Cardiac septum (tissue), 1 donor: ENCODE results near the gene HLA-DMB. TPM values are rescaled to one million over a fixed set of nuclear protein-coding genes. Genes with fewer than 3 reads are reported as not detected.
"Not testable (repeated sequence)": the region's sequence is repeated elsewhere in the genome, so short reads cannot be mapped to it uniquely, and the experiment has no call there.

ENCODE experiments used
- DNase-seq: peaks from one replicate; pipeline ENCODE4 v3.0.0-alpha.2; 2020; ENCODE audit warnings: low spot score
- intact Hi-C: fragments of 100-400 bp; cut with DNase I; formaldehyde crosslinking; loops from one replicate; pipeline ENCODE4 v1.14.0; 2022
- total RNA-seq: library from RNA; stranded (reverse); fragmentation: NEBNext Ultra II Directional; extraction: Animal tissue kit (Norgen Biotek cat#: 25700); gene quantifications from one replicate; pipeline ENCODE4 v1.2.1, GENCODE V29; 2021
- donor health status: DM: no; HTN: no; CAD: no.

The HLA-DMB gene
- total RNA-seq, 1 donor from 2014 or later = 7.9 TPM

DNA sequence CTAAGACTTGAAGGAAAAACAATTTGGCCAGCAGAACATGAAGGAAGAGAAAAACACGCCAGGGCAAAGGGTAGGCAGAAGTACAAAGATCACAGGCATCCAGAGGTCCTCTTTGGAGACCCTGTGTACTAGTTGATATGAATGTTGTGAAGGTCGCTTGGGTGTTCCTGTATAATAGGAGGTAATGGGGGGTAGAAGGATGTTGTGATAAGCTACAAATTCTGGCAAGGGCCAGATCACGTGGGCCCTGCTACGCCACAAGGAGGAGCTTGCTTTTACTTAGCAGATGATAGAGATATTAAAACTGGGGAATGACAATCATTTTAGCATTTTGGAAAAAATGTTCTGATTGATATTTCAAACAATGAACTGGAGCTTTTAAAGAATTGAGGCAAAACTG lies 12.9 kb upstream of the HLA-DMB start:
- intact Hi-C loops = loop anchor here (2.0 to 5.0 kb wide), 2 partner anchors 34 to 59 kb away; no protein-coding TSS in a partner anchor
- DNase-seq = no peak

DNA sequence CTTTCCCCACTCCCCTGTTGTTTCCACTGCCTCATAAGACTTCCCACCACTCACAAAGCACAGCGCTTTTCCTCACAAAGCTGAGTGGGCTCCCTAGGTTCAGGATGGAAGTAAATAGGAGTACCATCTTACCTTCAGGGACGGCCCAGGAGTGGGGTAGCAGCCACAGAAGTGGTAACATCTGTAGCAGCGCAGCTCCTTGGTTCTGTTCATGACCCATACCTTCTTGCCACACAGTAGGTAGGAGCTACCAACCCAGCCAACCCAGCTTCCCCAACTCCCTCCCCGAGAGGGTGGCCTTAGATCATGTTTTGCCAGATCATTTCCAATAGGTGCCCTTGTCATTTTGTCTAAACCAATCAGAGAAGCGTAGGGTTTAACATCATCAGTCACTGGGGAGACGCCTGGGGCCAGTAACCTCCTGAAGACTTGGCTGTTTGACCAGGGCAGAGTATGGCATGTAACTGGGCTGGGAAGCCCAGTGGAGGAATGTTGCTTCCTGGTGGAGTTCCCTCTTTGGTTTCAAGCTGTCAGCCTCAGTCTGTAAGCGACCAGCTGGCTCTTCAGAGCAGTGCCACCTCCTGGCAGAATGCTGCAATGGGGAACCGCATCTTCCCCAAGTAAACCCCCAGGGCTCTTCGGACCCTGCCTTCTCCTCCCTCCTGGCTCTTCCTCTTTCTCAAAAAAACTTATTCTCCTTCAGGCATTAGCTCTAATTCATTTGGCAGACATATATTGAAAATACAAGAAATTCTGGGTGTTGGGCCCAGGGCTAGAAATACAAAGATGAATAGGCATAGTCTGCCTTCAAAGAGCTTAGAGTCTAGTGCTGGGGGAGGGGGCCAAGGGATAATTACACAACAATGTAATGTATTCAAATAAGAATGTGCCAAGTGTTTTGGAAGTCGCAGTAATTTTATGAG lies 12.2 kb upstream of the HLA-DMB start, which contains the start of gene HLA-DMA:
HLA-DMA (minus strand) TSS at position 281 of the 923 bp plus-strand sequence; CDS start at position 220, 61 bp downstream.
- intact Hi-C loops = loop anchor here (2.0 to 5.0 kb wide), 2 partner anchors 34 to 58 kb away; no protein-coding TSS in a partner anchor
- peak; percentile 91 for DNase-seq

DNA sequence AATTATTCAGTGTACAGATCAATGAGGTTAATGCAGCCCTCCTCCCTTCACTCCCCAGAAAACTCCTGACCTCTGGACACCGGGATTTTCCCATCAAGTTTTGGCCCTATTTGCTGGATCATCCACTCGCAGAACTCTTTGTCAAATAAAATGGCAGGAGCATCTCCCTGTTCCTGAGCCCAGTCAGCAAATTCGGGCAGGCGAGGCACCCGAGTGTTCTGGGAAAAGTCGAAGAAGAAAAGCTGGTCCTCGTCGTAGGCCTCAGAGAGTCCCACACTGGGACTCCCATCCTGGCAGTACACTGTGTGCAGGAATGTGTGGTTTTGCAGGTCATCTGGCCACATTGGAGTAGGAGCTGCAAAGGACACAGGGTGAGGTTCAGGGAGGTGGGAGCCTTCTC lies 9.6 kb upstream of the HLA-DMB start:
- no peak for DNase-seq
- intact Hi-C loops = loop anchor here (5.0 kb wide), 1 partner anchor 37 kb away; no protein-coding TSS in a partner anchor

DNA sequence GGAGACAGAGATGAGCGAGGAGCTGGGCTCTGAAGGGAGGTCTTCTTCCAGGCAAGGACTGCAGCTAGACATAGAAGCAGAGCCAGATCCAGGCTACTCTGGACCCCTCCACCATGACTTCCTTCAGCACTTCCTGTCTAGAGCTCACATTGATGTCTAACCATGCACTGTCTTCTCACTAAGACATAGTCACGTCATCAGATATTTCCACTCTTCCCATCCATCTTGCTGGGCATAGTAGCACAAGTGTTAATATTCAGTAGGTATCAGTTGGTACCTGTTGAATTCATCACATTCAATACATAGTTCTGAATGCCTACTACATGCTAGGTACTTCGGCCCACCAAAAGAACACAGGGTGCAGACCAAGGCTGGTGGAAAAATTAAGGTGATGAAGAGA lies 9.2 kb upstream of the HLA-DMB start:
- DNase-seq = no peak
- intact Hi-C loops = loop anchor here (5.0 kb wide), 1 partner anchor 37 kb away; no protein-coding TSS in a partner anchor

DNA sequence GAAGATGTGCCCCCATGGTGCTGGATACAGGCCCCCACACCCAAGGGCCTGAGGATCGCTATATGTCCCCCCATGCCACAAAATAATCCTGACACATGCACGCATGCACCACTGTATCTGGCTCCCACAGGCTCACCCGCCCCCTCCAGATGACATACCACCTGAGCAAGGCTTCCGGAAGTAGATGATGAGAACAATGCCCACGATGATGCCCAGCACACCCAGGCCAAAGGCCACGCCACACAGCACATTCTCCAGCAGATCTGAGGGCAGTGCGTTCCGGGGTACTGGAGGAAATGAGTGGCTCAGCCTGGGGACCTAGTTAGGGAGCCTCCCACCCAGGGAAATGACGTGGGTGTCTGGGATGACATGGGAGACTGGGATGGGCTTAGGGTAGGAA lies 8.3 kb upstream of the HLA-DMB start:
- intact Hi-C loops = no loop called here

DNA sequence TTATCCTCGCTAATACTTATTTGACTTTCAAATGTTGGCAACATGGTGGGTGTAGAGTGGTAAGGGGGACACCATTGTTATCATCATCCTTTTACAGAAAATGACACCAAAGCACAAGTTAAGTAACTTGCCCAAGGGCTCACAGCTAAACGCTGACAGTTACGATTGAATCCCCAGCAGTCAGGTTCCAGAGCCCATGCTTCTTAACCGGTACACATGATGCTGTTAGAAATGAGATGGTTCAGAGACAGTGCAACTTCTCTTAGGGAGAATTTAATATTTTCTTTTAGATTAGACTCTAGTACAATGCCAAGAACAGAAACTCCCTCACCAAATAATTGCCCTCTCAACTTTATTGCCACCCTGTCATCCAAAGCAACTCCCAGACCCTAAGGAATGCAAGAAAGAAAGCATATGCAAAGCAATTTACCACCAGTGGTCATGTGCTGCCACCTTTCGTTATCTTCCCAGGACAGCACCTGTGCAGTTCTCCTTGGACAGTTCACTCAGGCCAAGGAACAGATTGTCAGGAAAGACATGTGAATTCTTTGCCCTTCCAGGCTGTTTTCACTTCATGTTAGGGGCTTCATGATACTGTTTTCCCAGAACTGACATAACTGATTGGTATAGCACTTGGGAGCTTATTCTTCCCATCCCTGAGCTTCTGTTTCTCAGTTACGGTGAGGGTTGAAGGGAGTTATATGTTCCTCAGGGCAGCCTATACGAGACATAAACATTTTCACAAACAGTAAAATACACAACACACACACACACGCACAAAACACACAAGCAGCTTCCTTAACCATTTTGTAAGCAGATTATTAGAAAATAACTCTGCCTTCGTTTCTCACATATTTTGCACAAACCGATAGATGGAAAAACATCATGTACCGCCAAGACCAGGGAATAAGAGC lies 7.0 kb upstream of the HLA-DMB start:
- DNase-seq = no peak
- intact Hi-C loops = no loop called here

More for the DNA sequence above, 8.3 kb upstream of the HLA-DMB start:
- no peak for DNase-seq

GRCh38 chr6:32946893-32947292 lies 6.1 kb upstream of the HLA-DMB start:
- no peak for DNase-seq
- intact Hi-C loops = no loop called here

DNA sequence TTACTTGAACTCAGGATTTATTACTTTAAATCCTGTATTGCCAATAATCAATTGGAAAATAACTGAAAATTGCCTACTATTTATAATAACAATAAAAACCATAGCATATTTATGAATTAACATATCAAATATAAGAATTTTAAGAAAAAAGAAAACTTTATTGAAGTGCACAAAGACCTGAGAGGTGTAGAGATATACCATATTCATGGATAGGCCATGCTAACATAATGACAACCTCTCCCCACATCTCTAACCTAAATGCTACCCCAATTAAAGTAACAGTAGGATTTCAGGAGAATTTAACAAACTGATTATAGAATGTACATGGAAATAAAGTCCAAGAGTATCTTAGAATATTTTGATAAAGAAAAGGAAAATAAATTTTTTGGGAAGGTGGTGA lies 5.1 kb upstream of the HLA-DMB start:
- intact Hi-C loops = no loop called here
- DNase-seq = no peak

GRCh38 chr6:32945108-32945760 lies 4.4 kb upstream of the HLA-DMB start:
- intact Hi-C loops = no loop called here

DNA sequence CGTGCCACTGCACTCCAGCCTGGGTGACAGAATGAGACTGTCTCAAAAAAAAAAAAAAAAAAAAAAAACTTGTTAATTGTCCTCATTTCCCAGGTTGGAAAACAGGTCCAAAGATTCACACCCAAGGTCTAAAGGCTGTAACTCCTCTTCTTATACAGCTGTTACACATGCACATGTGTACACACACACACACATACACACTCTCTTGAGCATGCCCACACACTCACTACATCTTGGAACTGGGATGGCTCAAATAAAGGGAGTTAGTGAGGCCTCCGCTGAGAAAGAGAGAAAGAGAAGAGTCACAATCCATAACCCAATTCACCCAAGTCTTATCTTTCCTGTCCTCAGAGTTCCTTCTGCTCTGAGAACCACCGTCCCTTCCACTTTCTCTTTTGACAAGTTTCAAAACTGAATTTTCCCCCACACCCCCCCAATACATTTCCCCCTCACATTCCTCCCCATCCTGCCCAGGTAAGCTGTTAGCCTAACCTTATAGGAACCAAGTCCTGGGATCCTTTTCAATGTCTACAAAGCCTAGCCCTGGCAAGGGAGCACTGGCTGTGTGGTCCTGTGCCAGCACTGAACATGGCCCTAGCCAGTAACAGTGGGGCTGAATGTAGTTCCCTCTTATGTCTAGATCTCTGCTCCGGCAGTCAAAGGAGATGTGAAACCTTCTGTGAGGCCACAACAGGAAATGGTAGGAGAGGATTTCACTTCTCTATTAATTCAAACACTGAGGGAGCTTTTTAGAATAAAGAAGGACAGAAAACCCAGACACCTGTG lies 3.2 kb upstream of the HLA-DMB start:
- DNase-seq = no peak
- intact Hi-C loops = no loop called here

More at GRCh38 chr6:32945108-32945760, 4.4 kb upstream of the HLA-DMB start:
- no peak for DNase-seq

GRCh38 chr6:32942555-32943123 lies 1.8 kb upstream of the HLA-DMB start:
- intact Hi-C loops, DNase-seq: not testable (repeated sequence)

GRCh38 chr6:32941214-32941768 lies 463 bp upstream of the HLA-DMB start:
- intact Hi-C loops = no loop called here

DNA sequence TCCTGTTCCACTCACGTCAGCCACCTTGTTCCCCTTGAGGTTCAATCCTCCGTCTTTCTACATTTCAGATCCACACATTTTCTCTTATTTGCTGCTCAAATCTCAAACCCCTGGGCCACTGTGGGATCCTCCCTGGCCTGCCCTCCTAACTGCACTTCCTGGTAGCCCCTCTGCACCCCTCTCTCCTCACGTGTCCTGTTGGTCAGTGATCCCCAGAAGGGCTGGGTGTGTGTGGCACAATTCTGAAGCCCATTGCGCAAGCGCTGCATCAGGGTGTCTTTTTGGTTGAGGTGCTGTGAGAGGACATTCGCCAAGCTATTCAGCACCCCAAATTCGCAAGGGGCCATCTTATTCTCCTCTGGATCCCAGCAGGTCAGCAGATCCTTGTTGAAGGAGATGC lies 2.3 kb downstream of the HLA-DMB start:
- DNase-seq = no peak
- intact Hi-C loops = no loop called here

More at GRCh38 chr6:32941214-32941768, 463 bp upstream of the HLA-DMB start:
- DNase-seq = no peak

DNA sequence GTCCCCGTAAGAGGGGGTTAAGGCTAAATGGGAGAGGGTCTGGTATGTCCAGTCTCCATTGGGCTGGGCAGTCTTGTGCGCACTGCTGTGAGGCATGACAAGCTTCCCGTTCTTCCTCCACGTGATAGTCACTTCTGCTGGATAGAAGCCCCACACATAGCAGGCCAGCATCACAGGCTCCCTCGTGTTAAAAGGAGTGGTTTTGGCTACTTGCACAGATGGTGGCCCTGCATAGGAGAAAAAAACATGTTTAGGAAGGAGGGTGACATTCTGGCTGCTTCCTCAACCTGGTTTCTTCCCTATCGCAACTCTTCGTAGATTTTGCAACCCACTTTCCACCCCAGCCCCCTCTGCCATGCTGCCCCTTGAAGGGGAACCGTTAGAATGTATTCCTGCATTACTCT lies 3.6 kb downstream of the HLA-DMB start:
- intact Hi-C loops = no loop called here

GRCh38 chr6:32936239-32937152 lies 4.3 kb downstream of the HLA-DMB start:
- intact Hi-C loops = no loop called here
- no peak for DNase-seq

More for the DNA sequence above, 3.6 kb downstream of the HLA-DMB start:
- no peak for DNase-seq

DNA sequence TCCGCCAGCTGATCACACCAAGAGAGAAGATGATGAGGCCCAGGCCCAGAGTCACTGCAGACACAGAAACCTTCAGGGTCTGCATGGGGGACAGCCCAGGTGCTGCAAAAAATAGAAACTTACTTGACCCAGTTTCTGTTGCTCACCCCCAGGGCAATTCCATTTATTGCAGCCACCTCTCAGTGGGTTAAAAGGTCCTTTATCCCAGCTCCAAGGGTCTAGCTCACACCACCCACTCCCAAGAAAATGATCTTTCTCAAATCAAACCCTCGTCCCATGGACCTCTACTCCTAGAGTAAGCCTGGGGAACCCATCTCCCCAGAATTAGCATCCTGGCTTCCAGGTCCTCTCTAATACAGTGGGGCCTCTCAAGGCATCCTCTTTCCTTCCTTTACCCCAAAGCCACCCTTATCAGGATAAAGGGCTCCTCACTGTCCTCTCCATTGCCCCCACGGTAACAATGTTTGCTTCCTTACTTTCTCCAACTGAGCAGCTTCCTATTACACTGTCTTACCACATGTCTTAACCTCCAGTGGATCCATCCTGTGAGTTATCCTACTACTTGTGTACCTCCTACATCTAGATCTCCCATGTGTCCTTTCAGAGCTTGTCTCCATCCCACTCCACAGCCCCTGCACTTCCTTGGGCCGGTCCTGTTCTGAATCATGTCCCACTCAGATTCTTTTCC lies 5.1 kb downstream of the HLA-DMB start:
- no peak for DNase-seq
- intact Hi-C loops = no loop called here
